AG09319 (cell line): ENCODE results near the gene CARNS1.

Source experiments
- DNase-seq: peaks from one replicate; pipeline ENCODE4 v3.0.0-alpha.2; 2010; ENCODE audit warnings: low read depth; ENCODE audit errors: extremely low read depth
- TF ChIP-seq, protein P1 (sequence below): IDR thresholded peaks from 2 replicates; pipeline ENCODE4 v1.5.1; 2011; ENCODE audit warnings: low read depth, mild to moderate bottlenecking, inconsistent platforms, low read length, moderate library complexity

The CARNS1 gene

DNA sequence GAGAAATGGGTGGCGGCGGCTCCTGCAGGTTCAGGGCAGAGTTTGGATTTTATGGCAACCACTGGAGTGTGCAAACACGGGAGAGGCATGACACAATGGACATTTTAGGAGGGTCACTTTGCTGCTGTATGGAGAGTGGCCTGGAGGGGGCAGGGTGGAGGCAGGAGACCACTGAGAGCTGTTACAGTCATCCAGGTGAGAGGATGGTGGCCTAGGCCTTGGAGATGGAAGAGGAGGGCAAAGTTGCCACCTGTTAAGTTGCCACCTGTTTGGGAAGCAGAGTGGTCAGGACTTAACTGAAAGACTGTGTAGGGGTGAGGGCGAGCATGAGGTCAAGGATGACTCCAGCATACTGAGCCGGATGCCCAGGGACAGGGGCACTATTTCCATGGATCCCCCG is 26.0 kb upstream of the CARNS1 start:
- TF ChIP-seq, protein P1, sequence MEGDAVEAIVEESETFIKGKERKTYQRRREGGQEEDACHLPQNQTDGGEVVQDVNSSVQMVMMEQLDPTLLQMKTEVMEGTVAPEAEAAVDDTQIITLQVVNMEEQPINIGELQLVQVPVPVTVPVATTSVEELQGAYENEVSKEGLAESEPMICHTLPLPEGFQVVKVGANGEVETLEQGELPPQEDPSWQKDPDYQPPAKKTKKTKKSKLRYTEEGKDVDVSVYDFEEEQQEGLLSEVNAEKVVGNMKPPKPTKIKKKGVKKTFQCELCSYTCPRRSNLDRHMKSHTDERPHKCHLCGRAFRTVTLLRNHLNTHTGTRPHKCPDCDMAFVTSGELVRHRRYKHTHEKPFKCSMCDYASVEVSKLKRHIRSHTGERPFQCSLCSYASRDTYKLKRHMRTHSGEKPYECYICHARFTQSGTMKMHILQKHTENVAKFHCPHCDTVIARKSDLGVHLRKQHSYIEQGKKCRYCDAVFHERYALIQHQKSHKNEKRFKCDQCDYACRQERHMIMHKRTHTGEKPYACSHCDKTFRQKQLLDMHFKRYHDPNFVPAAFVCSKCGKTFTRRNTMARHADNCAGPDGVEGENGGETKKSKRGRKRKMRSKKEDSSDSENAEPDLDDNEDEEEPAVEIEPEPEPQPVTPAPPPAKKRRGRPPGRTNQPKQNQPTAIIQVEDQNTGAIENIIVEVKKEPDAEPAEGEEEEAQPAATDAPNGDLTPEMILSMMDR: peak; percentile 57
- no peak for DNase-seq

DNA sequence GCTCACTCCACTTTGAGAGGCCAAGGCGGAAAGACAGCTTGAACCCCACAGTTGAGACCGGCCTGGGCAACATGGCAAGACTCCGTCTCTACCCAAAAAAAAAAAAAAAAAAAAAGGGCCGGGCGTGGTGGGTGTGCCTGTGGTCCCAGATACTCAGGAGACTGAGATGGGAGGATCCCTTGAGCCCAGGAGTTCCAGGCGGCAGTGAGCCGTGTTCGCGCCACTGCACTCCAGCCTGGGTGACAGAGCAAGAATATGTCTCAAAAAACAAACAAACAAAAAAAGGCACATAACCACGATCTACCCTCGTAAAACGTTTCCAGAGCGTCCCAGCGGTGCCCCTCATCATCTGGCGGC is 24.6 kb upstream of the CARNS1 start:
- TF ChIP-seq, protein P1: no peak
- DNase-seq: no peak

DNA sequence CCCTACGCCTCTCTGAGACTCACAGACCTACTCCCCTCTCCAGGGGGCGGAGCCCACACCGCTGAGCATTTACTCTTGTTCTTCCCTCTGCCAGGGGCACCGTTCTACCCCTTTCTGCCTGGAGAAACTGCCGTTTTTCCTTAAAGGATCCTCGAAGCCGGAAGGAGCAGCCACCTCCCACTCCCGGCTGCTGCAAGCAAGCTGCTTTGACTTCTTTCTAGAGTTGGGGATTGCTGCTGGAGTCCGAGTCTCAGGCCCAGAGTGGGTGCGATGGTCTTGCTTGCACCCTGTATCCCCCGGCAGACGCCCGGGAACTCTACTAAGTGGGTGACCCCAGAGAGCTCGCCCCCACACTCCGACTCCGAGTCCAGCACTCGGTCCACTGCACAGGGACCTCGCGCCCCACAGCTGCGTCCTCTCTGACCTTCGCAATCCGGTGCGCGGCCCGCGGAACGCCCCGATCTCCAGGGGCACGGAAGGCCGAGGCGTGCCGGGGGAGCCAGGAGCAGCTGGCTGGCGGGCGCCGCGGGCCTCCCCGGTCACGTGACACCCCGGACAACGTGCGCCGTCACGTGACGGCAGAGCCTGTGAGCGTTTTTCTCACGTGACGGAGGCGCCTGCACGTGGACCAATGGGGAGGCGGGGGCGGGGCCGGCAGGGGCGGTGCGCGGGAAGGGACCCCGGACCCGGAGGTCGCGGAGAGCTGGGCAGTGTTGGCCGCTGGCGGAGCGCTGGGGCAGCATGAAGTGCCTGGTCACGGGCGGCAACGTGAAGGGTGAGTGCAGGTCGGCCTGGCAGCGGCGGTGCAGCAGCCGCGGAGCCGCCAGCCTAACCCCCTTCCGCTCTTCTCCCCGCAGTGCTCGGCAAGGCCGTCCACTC is 23.9 kb upstream of the CARNS1 start, which contains the start of gene RAD9A:
Gene RAD9A (plus strand): TSS at position 683 of the 879 bp plus-strand sequence. CDS start 59 bp downstream, at position 742.
- TF ChIP-seq, protein P1: no peak
- DNase-seq: peak; percentile 78

DNA sequence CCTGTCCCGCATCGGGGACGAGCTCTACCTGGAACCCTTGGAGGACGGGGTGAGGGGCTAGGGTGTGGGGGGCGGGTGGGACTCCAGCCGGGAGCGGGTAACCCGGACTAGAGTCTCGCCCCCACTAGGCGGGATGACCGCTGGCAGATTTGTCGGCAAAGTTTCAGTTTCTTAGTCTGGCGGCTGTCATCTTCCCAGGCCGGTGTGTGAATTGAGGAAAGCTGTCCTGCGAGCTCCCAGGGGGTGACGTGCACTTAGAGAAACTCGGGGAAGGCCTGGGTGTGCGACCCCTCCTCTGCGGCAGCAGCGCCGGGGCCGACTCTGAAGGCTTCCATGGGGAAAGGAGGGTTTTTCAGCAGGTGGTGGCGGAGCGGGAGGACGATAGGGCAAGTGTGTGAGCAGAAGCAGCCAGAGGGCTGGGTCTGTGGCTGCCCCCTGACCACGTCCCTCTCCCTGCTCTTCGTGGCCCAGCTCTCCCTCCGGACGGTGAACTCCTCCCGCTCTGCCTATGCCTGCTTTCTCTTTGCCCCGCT is 23.2 kb upstream of the CARNS1 start:
- TF ChIP-seq, protein P1: no peak
- no peak for DNase-seq

DNA sequence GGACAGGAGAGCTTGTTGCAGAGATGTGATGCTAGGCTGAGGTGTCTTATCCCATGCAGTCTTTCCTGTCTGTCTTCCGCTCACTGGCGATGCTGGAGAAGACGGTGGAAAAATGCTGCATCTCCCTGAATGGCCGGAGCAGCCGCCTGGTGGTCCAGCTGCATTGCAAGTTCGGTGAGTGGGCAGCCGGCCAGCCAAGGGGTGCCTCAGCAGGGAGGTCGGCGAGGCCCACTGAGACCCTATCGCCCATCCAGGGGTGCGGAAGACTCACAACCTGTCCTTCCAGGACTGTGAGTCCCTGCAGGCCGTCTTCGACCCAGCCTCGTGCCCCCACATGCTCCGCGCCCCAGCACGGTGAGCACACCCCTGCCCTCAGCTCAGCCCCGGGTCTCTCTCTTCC is 22.0 kb upstream of the CARNS1 start:
- TF ChIP-seq, protein P1: no peak
- DNase-seq: no peak

DNA sequence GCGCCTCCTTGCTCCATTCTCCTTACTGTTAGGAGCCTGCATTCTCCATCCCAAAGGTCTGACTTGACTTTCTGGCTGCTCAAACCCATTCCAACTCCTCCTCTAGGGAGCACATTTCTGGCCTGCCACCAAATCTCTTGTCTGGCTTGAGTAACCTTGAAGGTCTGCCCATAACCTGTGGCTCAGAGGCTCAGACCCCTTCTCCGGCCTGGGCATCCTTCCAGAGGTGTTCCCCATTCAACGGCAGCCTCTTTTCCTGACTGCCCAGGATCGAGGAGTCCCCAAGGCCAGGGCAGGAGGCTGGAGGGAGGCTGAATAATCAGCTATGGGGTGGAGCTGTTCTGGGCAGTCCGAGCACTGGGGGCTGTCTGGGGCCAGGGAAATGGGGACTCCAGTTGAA is 21.5 kb upstream of the CARNS1 start:
- no peak for DNase-seq
- TF ChIP-seq, protein P1: no peak

DNA sequence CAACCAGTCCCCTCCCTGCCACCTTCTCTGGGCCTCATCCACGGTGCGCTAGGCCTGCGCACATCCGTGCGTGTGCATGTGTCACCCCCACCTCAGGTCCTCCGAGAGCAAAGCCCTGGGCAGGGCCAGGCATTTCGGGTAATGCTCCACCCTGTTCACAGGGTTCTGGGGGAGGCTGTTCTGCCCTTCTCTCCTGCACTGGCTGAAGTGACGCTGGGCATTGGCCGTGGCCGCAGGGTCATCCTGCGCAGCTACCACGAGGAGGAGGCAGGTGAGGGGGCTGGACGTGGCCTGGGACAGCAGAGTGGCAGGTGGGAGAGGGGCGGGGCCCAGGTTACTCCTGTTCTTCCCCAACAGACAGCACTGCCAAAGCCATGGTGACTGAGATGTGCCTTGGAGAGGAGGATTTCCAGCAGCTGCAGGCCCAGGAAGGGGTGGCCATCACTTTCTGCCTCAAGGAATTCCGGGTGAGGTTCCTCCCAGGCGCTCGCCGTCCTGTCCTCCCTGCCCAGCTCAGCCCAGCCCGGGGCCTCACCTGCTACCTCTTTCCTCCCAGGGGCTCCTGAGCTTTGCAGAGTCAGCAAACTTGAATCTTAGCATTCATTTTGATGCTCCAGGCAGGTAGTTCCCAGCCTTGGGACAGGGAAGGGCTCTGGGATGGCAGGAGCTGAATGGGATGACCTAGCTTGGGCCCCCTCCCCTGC is 19.8 kb upstream of the CARNS1 start:
- DNase-seq: no peak
- TF ChIP-seq, protein P1: no peak
